CD4-positive, alpha-beta T cell treated with Interleukin-15 for 1 hour (primary cell): ENCODE results near the gene CORO7.
"Not testable (repeated sequence)": the region's sequence is repeated elsewhere in the genome, so short reads cannot be mapped to it uniquely, and the experiment has no call there.

ENCODE experiments used
- DNase-seq: peaks from one replicate; pipeline ENCODE4 v3.0.0-alpha.2; 2020

CORO7 gene

GRCh38 chr16:4350787-4351659, 65.4 kb downstream of the CORO7 start, which contains the start of gene PAM16:
Gene PAM16 (minus strand): TSS chr16:4351321. CDS start chr16:4351234, 87 bp downstream.
- peak; percentile 97 for DNase-seq

DNA sequence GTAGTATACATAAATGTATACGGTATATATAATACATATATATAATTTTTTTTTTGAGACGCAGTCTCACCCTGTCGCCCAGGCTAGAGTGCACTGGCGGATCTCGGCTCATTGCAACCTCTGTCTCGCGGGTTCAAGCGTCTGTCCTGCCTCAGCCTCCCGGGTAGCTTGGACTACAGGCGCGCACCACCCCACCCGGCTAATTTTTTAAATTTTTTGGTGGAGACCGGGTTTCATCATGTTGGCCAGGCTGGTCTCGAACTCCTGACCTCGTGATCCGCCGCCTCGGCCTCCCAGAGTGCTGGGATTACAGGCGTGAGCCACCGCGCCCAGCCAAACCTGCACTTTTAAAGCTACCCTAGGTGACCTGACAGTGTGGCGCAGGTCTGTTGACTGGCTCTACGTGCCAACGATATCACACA, 66.0 kb downstream of the CORO7 start:
- DNase-seq, result no peak

GRCh38 chr16:4349332-4349731, 67.1 kb downstream of the CORO7 start:
- DNase-seq, result no peak

- no peak for DNase-seq
Measured at GRCh38 chr16:4347765-4348509, 68.5 kb downstream of the CORO7 start.

DNA sequence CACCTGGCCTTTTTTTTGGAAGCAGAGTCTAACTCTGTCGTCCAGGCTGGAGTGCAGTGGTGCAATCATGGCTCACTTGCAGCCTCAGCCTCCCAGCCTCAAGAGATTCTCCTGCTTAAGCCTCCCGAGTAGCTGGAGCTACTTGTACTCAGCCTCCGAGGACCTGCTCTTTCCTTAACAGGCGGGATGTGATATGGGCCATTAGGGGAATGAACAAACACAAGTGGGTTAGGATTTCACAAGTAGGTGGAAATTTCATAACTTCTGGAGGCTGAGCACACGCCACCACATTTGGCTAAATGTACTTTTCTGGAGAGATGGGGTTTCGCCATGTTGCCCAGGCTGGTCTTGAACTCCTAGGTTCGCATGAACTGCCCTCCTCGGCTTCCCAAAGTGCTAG, 69.4 kb downstream of the CORO7 start:
- DNase-seq, result no peak

DNA sequence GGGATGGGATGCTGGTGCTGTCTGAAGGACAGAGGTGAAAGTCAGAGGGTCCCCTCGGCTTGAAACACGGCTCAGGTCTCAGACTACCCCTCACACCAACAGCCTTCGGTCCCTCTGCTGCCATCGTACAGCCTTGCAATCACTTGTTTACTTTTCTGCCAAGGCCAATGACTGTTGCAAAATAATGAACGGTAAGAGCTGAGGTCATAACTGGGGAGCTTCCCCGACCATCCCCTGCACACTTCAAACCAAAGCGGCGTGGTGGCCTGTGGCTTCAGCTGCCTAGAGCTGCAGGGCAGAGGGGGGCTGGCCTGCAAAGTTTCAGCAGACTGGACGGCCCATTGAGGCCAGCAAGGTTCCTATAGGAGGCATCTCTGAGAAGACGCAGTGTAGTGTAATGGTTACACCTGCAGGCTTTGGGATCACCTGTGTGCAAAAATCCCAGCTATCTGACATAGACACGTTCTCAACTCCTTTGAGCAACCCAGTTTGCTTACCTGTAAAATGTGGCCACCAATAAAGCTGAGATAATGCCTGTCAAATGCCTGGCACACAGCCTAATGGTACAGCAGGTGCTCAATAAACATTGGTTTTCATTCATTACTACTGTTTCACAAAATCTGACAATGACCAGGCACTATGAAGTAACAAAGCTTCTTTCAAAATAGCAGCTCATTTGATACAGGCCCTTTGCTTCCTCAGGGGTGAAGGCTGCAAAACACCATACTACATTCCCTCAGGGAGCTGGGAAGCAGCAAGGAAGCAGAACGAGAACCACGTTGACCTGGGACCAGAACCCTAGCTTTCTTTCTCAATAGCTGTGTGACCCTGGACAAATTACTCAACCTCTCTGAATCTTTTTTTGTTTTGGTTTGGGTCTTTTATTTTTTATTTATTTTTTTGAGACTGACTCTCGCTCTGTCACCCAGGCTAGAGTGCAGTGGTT, 70.3 kb downstream of the CORO7 start:
- no peak for DNase-seq

DNA sequence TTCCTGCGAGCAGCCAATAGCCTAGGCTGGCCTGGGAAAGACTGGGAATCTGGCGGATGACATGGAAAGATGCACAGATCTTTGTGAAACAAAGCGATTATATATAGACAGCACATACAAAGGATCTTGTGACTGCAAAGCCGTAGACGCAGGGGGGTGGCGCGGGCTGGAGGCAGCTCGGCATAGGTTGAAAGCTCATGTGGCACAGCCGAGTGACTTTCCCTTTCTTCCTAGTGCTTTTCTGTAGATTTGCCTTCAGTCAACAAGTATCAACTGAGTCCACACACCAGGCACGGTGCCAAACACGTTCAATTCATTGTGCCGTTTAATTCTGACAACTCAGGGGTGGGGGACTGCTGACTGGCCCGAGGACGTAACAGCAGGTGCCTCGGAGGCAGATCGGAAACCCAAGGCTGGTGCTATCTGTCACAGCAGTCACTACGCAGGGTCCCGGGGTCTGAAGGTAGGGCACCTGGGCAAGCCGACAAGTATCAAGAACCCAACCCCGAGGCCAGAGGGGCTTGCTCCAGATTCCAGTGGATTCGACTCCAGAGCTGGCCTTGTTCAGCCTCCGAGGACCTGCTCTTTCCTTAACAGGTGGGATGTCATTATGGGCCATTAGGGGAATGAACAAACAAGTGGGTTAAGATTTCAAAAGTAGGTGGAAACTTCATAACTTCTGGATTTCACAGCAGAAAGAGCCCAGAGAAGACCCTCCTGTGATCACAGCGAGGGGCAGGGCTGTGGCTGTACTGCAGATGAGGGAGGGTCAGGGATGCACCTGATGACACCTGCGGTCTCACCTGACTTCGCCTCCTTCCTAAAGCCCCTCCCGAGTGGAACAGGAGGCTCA, 71.2 kb downstream of the CORO7 start:
- no peak for DNase-seq

- not testable (repeated sequence) for DNase-seq
Measured at GRCh38 chr16:4344300-4344982, 72.0 kb downstream of the CORO7 start.

DNA sequence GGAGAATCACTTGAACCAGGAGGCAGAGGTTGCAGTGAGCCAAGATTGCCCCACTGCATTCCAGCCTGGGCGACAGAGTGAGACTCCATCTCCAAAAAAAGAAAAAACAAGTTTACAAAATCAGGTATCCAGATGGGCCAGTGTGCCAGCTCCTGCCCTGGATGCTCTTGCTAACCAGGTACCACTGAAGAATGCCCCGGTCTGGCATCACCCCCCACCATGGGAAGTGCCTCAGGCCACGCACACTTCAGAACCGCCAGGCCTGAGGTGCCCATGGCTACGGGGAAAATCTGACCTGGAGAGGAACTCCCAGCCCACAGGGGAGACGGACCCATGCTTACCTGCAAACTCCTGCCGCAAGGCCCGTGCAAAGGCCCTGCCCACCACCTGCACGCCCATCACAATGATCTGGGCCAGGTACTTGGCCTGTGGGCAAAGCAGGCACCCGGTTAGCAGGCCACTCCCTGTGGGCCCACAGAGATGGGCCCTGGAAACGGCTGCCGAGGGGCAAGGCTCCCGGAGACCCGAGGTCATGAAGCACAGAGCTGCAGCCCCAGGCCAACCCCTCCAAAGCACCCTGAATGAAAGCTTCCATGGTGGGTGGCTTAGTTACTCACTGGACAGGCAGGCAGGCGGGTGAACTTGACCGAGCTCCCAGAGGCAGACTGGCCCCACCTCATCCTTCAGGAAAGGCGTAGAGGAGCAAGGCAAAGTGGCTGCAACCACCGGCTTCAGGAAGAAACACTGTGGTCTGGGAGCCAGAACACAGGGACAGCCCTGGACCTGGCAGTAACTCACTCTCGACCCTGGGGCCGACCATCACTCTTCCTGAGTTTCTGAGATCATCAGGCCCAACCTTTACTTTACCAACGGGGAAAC, 73.3 kb downstream of the CORO7 start:
- no peak for DNase-seq

DNA sequence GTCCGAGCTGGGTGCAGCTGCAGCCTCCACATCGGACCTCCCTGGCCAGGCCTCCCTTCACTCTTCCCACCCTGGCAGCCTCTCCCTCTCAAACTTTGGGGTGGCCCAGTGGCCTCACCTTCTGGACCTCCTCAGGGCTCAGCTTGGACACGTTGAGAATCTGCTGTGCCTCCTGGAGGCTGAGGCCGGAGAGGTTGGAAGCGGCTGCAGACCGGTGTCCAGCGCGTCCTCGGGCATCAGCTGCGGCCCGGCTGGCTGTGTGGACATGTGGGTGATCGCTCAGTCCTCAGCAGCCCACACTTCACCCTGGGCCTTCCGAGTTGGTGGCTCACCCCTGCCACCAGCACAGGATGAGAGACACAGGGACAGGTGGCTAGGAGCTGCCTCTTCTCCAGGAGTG, 75.1 kb downstream of the CORO7 start:
- DNase-seq, result no peak

DNA sequence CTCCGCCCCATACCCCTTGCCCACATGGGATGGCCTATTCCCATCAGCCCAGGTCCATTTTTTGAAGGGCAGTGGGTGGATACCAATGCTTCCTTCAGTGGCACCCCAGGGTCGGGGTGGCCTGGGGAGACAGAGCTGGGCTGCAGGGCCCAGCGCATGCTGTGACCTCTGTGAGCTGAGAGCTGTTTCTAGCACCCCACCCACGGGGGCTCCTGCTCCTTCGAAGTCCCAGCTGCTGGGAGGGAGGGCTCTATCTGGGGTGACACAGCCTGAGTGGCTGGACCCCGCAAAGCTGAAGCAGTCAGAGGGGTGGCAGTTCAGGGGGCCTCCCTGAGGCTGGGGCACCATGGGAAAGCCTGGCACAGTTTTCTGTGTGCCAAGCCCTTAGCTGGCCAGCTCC, 76.0 kb downstream of the CORO7 start:
- no peak for DNase-seq

DNA sequence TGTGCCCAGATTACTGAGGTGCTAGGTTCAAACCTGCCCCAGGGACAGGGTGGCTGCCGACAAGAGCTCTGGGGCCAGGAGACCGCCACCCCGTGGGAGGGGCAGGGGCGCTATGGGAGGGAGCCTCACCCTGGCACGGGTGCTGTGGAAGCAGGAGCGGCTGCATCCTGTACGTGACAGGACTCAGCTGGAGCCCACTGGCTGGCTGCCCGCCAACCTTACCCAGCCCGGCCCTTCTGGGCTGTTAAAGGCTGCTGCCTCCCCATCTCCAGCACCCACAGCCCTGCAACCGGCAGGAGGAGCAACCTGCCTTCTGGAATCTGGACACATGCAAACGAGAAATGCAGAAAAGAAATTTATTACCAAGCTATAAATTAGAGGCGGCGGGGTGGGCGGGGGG, 76.5 kb downstream of the CORO7 start:
- DNase-seq, result no peak

- no peak for DNase-seq
Measured at GRCh38 chr16:4339455-4339854, 76.9 kb downstream of the CORO7 start.

DNA sequence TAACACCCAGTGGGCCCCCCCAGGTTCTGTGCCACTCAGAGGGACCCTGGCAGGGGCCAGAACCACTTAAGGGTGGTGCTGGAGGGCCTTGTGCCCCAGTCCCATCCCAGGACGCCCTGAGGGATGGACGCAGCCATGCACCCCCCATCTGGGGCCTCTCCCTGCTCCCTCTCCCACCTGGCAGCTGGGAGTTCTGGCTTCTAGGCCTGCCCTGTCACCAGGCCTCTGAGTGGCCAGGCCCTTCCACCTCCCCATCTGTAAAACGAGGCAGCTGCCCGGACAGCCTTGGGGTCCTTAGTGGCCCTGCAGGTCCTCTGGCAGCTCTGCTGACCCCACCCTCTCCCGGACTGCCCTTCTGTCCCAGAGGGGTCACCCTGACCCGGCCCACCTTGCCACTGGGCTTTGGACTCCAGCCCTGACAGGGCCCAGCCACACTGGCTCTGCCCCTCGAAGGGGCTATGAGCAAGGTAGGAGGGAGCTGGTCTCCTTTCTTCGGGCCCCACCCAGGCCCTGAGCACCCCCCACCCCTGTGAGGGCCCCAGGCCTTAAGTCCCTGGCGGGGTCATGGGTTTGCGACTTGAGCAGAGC, 77.6 kb downstream of the CORO7 start:
- no peak for DNase-seq

DNA sequence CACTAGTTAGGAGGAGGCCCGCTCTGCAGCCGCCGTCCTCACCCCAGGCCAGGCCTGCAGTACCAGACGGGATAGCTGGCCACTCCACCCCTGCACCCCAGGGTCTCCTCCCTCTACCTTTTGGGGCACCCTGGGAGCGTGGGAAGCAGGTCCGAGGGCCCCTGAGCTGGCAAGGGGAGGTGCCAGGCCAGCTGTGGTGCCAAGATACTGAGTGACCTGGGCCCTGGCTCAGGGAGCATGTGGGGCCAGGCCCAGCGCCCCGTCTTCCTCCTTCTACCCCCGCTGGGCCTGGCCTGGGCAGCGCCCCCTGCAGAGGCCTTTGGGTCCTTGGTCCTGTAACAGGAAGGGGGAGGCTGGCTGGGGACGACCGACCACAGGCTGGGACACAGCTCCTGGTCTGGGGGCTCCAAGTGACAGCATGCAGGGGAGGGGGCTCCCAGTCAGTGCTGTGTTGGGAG, 78.2 kb downstream of the CORO7 start:
- DNase-seq, result no peak

DNA sequence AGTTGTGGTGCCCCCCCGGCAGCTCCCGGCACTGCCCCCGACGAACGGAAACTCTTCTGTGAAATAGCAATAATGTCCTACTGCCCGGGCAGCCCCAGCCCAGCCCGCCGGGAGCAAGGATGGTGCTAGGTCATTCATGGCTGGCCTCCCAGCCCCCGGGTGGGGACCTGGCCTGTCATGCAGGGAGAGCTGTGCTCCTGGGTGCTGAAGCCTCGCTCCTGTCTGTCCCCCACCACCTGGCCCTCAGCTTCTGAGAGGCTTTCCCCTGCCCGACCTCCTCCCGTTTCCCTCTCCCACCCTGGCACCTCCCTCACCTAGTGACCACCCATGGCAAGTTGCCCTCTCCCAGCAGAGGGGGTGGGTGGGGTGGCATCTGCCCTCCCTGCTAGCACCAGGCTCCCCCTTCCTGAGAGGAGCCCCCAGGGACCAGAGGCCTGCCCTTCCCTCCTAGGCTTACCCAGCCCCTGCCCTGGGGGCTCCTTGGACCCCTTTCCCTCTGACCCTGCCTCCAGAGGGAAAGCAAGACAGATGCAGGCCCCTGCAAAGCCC, 78.8 kb downstream of the CORO7 start:
- no peak for DNase-seq

DNA sequence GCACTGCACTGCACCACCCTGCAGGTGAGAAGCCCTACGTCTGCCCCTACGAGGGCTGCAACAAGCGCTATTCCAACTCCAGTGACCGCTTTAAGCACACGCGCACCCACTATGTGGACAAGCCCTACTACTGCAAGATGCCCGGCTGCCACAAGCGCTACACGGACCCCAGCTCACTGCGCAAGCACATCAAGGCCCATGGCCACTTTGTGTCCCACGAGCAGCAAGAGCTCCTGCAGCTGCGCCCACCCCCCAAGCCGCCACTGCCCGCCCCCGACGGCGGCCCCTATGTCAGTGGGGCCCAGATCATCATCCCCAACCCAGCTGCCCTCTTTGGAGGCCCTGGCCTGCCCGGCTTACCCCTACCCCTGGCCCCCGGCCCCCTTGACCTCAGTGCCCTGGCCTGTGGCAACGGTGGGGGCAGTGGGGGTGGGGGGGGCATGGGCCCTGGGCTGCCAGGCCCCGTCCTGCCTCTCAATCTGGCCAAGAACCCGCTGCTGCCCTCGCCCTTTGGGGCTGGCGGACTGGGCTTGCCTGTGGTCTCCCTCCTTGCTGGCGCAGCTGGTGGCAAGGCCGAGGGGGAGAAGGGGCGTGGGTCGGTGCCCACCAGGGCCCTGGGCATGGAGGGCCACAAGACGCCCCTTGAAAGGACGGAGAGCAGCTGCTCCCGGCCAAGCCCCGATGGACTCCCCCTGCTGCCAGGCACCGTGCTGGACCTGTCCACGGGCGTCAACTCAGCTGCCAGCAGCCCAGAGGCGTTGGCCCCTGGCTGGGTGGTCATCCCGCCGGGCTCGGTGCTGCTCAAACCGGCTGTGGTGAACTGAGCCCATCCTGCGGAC, 79.5 kb downstream of the CORO7 start:
- DNase-seq, result no peak

- DNase-seq, result no peak
Measured at GRCh38 chr16:4334724-4335495, 81.5 kb downstream of the CORO7 start.
